Fibroblast of lung (primary cell): Measurements from ENCODE around the gene CFAP126. TPM values are rescaled to one million over a fixed set of nuclear protein-coding genes. Genes with fewer than 3 reads are reported as not detected.

ENCODE experiments used
- polyA plus RNA-seq, 2 donors: library from polyadenylated mRNA; depleted of rRNA in 1 of 2; stranded (reverse) in 1 of 2; unstranded in 1 of 2; fragments of >200 nt; gene quantifications; 2 replicates each; pipeline ENCODE4 v1.2.1, GENCODE V29; 2011 to 2012; ENCODE audit warnings: missing spikeins in 1 of 2
- total RNA-seq: library from RNA; depleted of rRNA; stranded (reverse); fragments of >200 nt; gene quantifications from 2 replicates; pipeline ENCODE4 v1.2.1, GENCODE V29; 2014

CFAP126 gene
- total and polyA plus RNA-seq, 2 donors (not counting 1 experiment from before 2014, with no cell fraction given), result not detected

Other genes starting within 250 kb of the CFAP126 start
- gene PFDN2, start 249.8 kb downstream of the CFAP126 start, total RNA-seq, result 39.6 and 45.5 TPM in 2 replicates
- gene PFDN2, start 249.8 kb downstream of the CFAP126 start, polyA plus RNA-seq, result 145 and 188 TPM in 2 replicates
- 24.7 and 30.6 TPM in 2 replicates for gene NIT1, start 249.8 kb downstream of the CFAP126 start, total RNA-seq
- 42.6 and 83.1 TPM in 2 replicates for gene NIT1, start 249.8 kb downstream of the CFAP126 start, polyA plus RNA-seq
- 15.4 and 21.6 TPM in 2 replicates for gene DEDD, start 235.2 kb downstream of the CFAP126 start, total RNA-seq
- gene DEDD, start 235.2 kb downstream of the CFAP126 start, polyA plus RNA-seq, result 40.0 and 40.3 TPM in 2 replicates
- 87.0 and 95.8 TPM in 2 replicates for gene UFC1, start 213.9 kb downstream of the CFAP126 start, total RNA-seq
- 154 and 168 TPM in 2 replicates for gene UFC1, start 213.9 kb downstream of the CFAP126 start, polyA plus RNA-seq
- gene USP21, start 208.4 kb downstream of the CFAP126 start, total RNA-seq, result 7.7 and 10.2 TPM in 2 replicates
- 11.7 and 13.6 TPM in 2 replicates for gene USP21, start 208.4 kb downstream of the CFAP126 start, polyA plus RNA-seq
- gene PPOX, start 201.4 kb downstream of the CFAP126 start, total RNA-seq, result 9.2 and 12.2 TPM in 2 replicates
- gene PPOX, start 201.4 kb downstream of the CFAP126 start, polyA plus RNA-seq, result 5.6 and 6.0 TPM in 2 replicates
- 13.4 and 18.7 TPM in 2 replicates for gene B4GALT3, start 190.4 kb downstream of the CFAP126 start, total RNA-seq
- 17.8 and 19.2 TPM in 2 replicates for gene B4GALT3, start 190.4 kb downstream of the CFAP126 start, polyA plus RNA-seq
- 0.51 and 1.3 TPM in 2 replicates for gene ADAMTS4, start 168.8 kb downstream of the CFAP126 start, total RNA-seq
- 0.75 and 1.0 TPM in 2 replicates for gene ADAMTS4, start 168.8 kb downstream of the CFAP126 start, polyA plus RNA-seq
- gene NDUFS2, start 165.5 kb downstream of the CFAP126 start, total RNA-seq, result 142 and 194 TPM in 2 replicates
- 135 and 141 TPM in 2 replicates for gene NDUFS2, start 165.5 kb downstream of the CFAP126 start, polyA plus RNA-seq
- not detected in 2 replicates for gene FCER1G, start 152.6 kb downstream of the CFAP126 start, total RNA-seq
- 0.21 and 0.85 TPM in 2 replicates for gene FCER1G, start 152.6 kb downstream of the CFAP126 start, polyA plus RNA-seq
- not detected in 2 replicates for gene APOA2, start 144.2 kb downstream of the CFAP126 start, total RNA-seq
- gene APOA2, start 144.2 kb downstream of the CFAP126 start, polyA plus RNA-seq, result not detected in 2 replicates
- 9.2 and 11.7 TPM in 2 replicates for gene TOMM40L, start 141.8 kb downstream of the CFAP126 start, total RNA-seq
- 11.1 and 12.0 TPM in 2 replicates for gene TOMM40L, start 141.8 kb downstream of the CFAP126 start, polyA plus RNA-seq
- gene NR1I3, start 129.7 kb downstream of the CFAP126 start, total RNA-seq, result not detected in 2 replicates
- not detected in 2 replicates for gene NR1I3, start 129.7 kb downstream of the CFAP126 start, polyA plus RNA-seq
- gene PCP4L1, start 109.1 kb downstream of the CFAP126 start, total RNA-seq, result not detected in 2 replicates
- gene PCP4L1, start 109.1 kb downstream of the CFAP126 start, polyA plus RNA-seq, result not detected in 2 replicates
- 0.51 and 0.99 TPM in 2 replicates for gene MPZ, start 57.9 kb downstream of the CFAP126 start, total RNA-seq
- gene MPZ, start 57.9 kb downstream of the CFAP126 start, polyA plus RNA-seq, result 1.1 and 1.9 TPM in 2 replicates
- gene SDHC, start 53.5 kb downstream of the CFAP126 start, total RNA-seq, result 13.4 and 24.8 TPM in 2 replicates
- gene SDHC, start 53.5 kb downstream of the CFAP126 start, polyA plus RNA-seq, result 484 and 512 TPM in 2 replicates
- 3.3 and 3.9 TPM in 2 replicates for gene FCGR2A, start 137.6 kb upstream of the CFAP126 start, total RNA-seq
- 2.4 and 7.6 TPM in 2 replicates for gene FCGR2A, start 137.6 kb upstream of the CFAP126 start, polyA plus RNA-seq
- 0.51 and 2.3 TPM in 2 replicates for gene HSPA6, start 156.7 kb upstream of the CFAP126 start, total RNA-seq
- gene HSPA6, start 156.7 kb upstream of the CFAP126 start, polyA plus RNA-seq, result 0.22 and 0.33 TPM in 2 replicates
- not detected in 2 replicates for gene FCGR3A, start 181.9 kb upstream of the CFAP126 start, total RNA-seq
- gene FCGR3A, start 181.9 kb upstream of the CFAP126 start, polyA plus RNA-seq, result not detected in 2 replicates